HepG2 (cell line): Measurements from ENCODE around the gene SYNDIG1. TPM values are rescaled to one million over a fixed set of nuclear protein-coding genes. Genes with fewer than 3 reads are reported as not detected.

Experiments used
- ATAC-seq: fragments of 200-7000 bp; cut with Tn5 transposase; 3 replicates; pipeline ENCODE4 v1.9.1; 2020; ENCODE audit warnings: mild to moderate bottlenecking, moderate library complexity
- BruUV-seq: library from RNA; stranded (reverse); fragments of 400-500 nt; replicated peaks from 2 replicates; lab custom pipeline; 2021; lab: Mats Ljungman, UMichigan
- CTCF ChIA-PET: fragments of 300-600 bp; formaldehyde crosslinking; extraction: SDS; loops from one replicate; lab custom pipeline; 2021; ENCODE audit warnings: low total read pairs, inconsistent platforms, low intra/inter-chr PET ratio; lab: Yijun Ruan, JAX
- POLR2A ChIA-PET: fragments of 350-600 bp; sonication (Branson Sonifier 250); formaldehyde crosslinking; loops from one replicate; lab custom pipeline; 2020; ENCODE audit warnings: antibody characterized with exemption, inconsistent platforms; lab: Yijun Ruan, JAX
- DNase-seq: peaks from one replicate; pipeline ENCODE4 v3.0.0-alpha.2; 2015; ENCODE audit warnings: low spot score
- FAIRE-seq: peaks from 3 replicates; lab custom pipeline; 2011; peaks lifted over from hg19 to GRCh38; lab: Jason Lieb, UNC
- H2AFZ ChIP-seq: one replicate; pipeline ENCODE4 v1.6.1; 2011; ENCODE audit warnings: low read length, inconsistent platforms
- H3K27ac ChIP-seq: fragments of 300-600 bp; 3 replicates; pipeline ENCODE4 v1.8.0; 2011; ENCODE audit warnings: mixed run types, mild to moderate bottlenecking, mixed read lengths, low read length, inconsistent platforms; ENCODE audit not compliant: insufficient read depth; ENCODE audit errors: extremely low read length
- H3K27me3 ChIP-seq, 2 experiments: fragments of 200-600 bp in 1 of 2; 2 replicates in 1 of 2; 3 replicates in 1 of 2; pipeline versions ENCODE4 v1.6.0 to v1.8.0; 2011; ENCODE audit warnings: low read length in 2 of 2, mild to moderate bottlenecking in 2 of 2, moderate library complexity in 2 of 2, inconsistent platforms in 1 of 2; ENCODE audit not compliant: insufficient read depth in 2 of 2, control insufficient read depth in 1 of 2
- H3K36me3 ChIP-seq, 2 experiments: fragments of 200-600 bp in 1 of 2; replicated peaks in 1 of 2; 2 replicates in 1 of 2; 3 replicates in 1 of 2; pipeline versions ENCODE4 v1.5.1 to v1.8.0; 2011; ENCODE audit warnings: low read length in 2 of 2, inconsistent platforms in 1 of 2; ENCODE audit not compliant: insufficient read depth in 2 of 2, control insufficient read depth in 1 of 2
- H3K4me1 ChIP-seq: 2 replicates; pipeline ENCODE4 v1.5.1; 2012; ENCODE audit warnings: low read length, inconsistent platforms; ENCODE audit not compliant: insufficient read depth
- H3K4me2 ChIP-seq: 2 replicates; pipeline ENCODE4 v1.6.0; 2011; ENCODE audit warnings: low read depth, low read length, inconsistent platforms
- H3K4me3 ChIP-seq, 3 experiments: fragments of 200-600 bp in 1 of 3; sonication (generic), shearing (Covaris generic) in 1 of 3; replicated peaks in 1 of 3; 2 replicates each; pipeline ENCODE4 v1.5.1; 2011 to 2016; ENCODE audit warnings: low read length in 3 of 3, inconsistent platforms in 2 of 3, low read depth in 2 of 3, mild to moderate bottlenecking in 2 of 3, control low read depth in 1 of 3, mixed read lengths in 1 of 3; ENCODE audit not compliant: insufficient read depth in 1 of 3
- H3K79me2 ChIP-seq: one replicate; pipeline ENCODE4 v1.6.1; 2011; ENCODE audit warnings: low read length, inconsistent platforms; ENCODE audit not compliant: insufficient read depth
- H3K9ac ChIP-seq: 2 replicates; pipeline ENCODE4 v1.6.0; 2011; ENCODE audit warnings: mild to moderate bottlenecking, low read depth, low read length, inconsistent platforms; ENCODE audit not compliant: insufficient read depth
- H3K9me3 ChIP-seq: 2 replicates; pipeline ENCODE4 v1.5.1; 2012; ENCODE audit warnings: mild to moderate bottlenecking, low read length
- H4K20me1 ChIP-seq: 2 replicates; pipeline ENCODE4 v1.6.0; 2011; ENCODE audit warnings: inconsistent platforms, mild to moderate bottlenecking, low read length, moderate library complexity; ENCODE audit not compliant: insufficient read depth
- ATF7-NPFF ChIP-seq: sonication (generic); formaldehyde crosslinking; IDR thresholded peaks from 2 replicates; pipeline ENCODE4 v1.8.1; 2023; ENCODE audit warnings: mild to moderate bottlenecking, low read depth, missing genetic modification reagents, moderate library complexity
- CBX5 ChIP-seq: sonication (generic); formaldehyde crosslinking; IDR thresholded peaks from 2 replicates; pipeline ENCODE4 v1.4.0; 2020; ENCODE audit warnings: missing genetic modification reagents, borderline replicate concordance
- FOXO1 ChIP-seq: sonication (generic); formaldehyde crosslinking; IDR thresholded peaks from 2 replicates; pipeline ENCODE4 v1.4.0; 2020; ENCODE audit warnings: missing genetic modification reagents
- MEIS2 ChIP-seq: sonication (generic); formaldehyde crosslinking; IDR thresholded peaks from 2 replicates; pipeline ENCODE4 v1.9.0; 2021; ENCODE audit warnings: mild to moderate bottlenecking, missing genetic modification reagents
- PHF20 ChIP-seq: sonication (generic); formaldehyde crosslinking; IDR thresholded peaks from 2 replicates; pipeline ENCODE4 v1.5.0; 2020; ENCODE audit warnings: mild to moderate bottlenecking, missing genetic modification reagents
- RNF2 ChIP-seq: fragments of 450-650 bp; conservative IDR thresholded peaks from 2 replicates; pipeline ENCODE4 v1.6.1; 2016; ENCODE audit warnings: low read depth
- TARDBP ChIP-seq: sonication (generic); formaldehyde crosslinking; IDR thresholded peaks from 2 replicates; pipeline ENCODE4 v1.8.0; 2022; ENCODE audit warnings: mild to moderate bottlenecking, missing genetic modification reagents
- ZNF143 ChIP-seq: sonication (generic); formaldehyde crosslinking; IDR thresholded peaks from 2 replicates; pipeline ENCODE4 v1.4.0; 2020; ENCODE audit warnings: missing genetic modification reagents
- ZNF253 ChIP-seq: sonication (generic); formaldehyde crosslinking; IDR thresholded peaks from 2 replicates; pipeline ENCODE4 v1.8.0; 2022; ENCODE audit warnings: mild to moderate bottlenecking, missing genetic modification reagents, borderline replicate concordance
- ZNF670 ChIP-seq: sonication (generic); formaldehyde crosslinking; IDR thresholded peaks from 2 replicates; pipeline ENCODE4 v1.8.0; 2022; ENCODE audit warnings: mild to moderate bottlenecking, missing genetic modification reagents, borderline replicate concordance
- ZNF720 ChIP-seq: sonication (generic); formaldehyde crosslinking; IDR thresholded peaks from 2 replicates; pipeline ENCODE4 v1.4.0; 2020; ENCODE audit warnings: missing genetic modification reagents
- WGBS: methylation state at CpG from one replicate; pipeline ENCODE4 v1.1.6; 2017; ENCODE audit warnings: low lambda C conversion rate; 5-methylcytosine and 5-hydroxymethylcytosine counted together
- in situ Hi-C: cut with HindIII; loops from 2 replicates; pipeline ENCODE4 v1.10.0; 2017; ENCODE audit warnings: low pct_unique_long_range_greater_than_20kb; ENCODE audit not compliant: extremely low pct_ligation_motif_present
- intact Hi-C: fragments of 100-400 bp; cut with micrococcal nuclease; formaldehyde crosslinking; loops from one replicate; pipeline ENCODE4 v1.10.0; 2022; ENCODE audit not compliant: unreplicated experiment
- polyA plus RNA-seq, 8 experiments: library from polyadenylated mRNA; depleted of rRNA in 3 of 8; stranded (reverse) in 7 of 8; unstranded in 1 of 8; fragments of >200 nt; fragmentation: Illumina TruSeq in 4 of 8; extraction: Trizol in 4 of 8; gene quantifications; 2 replicates each; pipeline versions ENCODE4 v1.2.1 to v1.2.3, GENCODE V29; 2011 to 2016; ENCODE audit warnings: low read depth in 4 of 8, missing spikeins in 1 of 8, mixed read lengths in 1 of 8; ENCODE audit not compliant: insufficient read depth in 1 of 8
- total RNA-seq, 5 experiments: library from RNA; depleted of rRNA; stranded (reverse); fragments of >200 nt; fragmentation: Illumina TruSeq; extraction: Trizol; gene quantifications; 2 replicates each; pipeline ENCODE4 v1.2.3, GENCODE V29; 2016; ENCODE audit warnings: low read depth in 1 of 5
- TF ChIP-seq, protein P1 (sequence below): sonication (generic); formaldehyde crosslinking; IDR thresholded peaks from 2 replicates; pipeline ENCODE4 v1.9.0; 2021; ENCODE audit warnings: missing genetic modification reagents, borderline replicate concordance
- TF ChIP-seq, protein P2 (sequence below): sonication (generic); formaldehyde crosslinking; IDR thresholded peaks from 2 replicates; pipeline ENCODE4 v1.8.0; 2022; ENCODE audit warnings: missing genetic modification reagents, low read depth, mild to moderate bottlenecking, borderline replicate concordance

The SYNDIG1 gene
- total and polyA plus RNA-seq, 2 of the 13 experiments (the other 11 are each of a cell fraction or from before 2014, with no cell fraction given), result not detected

- intact Hi-C loops (no loop called here), in situ Hi-C loops (no loop called here)
- TF ChIP-seq ZNF253, result no peak
- TF ChIP-seq, protein P1, sequence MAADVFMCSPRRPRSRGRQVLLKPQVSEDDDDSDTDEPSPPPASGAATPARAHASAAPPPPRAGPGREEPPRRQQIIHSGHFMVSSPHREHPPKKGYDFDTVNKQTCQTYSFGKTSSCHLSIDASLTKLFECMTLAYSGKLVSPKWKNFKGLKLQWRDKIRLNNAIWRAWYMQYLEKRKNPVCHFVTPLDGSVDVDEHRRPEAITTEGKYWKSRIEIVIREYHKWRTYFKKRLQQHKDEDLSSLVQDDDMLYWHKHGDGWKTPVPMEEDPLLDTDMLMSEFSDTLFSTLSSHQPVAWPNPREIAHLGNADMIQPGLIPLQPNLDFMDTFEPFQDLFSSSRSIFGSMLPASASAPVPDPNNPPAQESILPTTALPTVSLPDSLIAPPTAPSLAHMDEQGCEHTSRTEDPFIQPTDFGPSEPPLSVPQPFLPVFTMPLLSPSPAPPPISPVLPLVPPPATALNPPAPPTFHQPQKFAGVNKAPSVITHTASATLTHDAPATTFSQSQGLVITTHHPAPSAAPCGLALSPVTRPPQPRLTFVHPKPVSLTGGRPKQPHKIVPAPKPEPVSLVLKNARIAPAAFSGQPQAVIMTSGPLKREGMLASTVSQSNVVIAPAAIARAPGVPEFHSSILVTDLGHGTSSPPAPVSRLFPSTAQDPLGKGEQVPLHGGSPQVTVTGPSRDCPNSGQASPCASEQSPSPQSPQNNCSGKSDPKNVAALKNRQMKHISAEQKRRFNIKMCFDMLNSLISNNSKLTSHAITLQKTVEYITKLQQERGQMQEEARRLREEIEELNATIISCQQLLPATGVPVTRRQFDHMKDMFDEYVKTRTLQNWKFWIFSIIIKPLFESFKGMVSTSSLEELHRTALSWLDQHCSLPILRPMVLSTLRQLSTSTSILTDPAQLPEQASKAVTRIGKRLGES (CRISPR knock-in tag), result no peak
- no peak for TF ChIP-seq ZNF670 (CRISPR knock-in tag)
- TF ChIP-seq RNF2, result no peak
- no peak for TF ChIP-seq CBX5 (CRISPR knock-in tag)
- TF ChIP-seq ZNF143 (CRISPR knock-in tag), result no peak
- TF ChIP-seq ATF7-NPFF, result no peak
- TF ChIP-seq FOXO1 (CRISPR knock-in tag), result no peak
- no peak for TF ChIP-seq MEIS2 (CRISPR knock-in tag)
- TF ChIP-seq, protein P2, sequence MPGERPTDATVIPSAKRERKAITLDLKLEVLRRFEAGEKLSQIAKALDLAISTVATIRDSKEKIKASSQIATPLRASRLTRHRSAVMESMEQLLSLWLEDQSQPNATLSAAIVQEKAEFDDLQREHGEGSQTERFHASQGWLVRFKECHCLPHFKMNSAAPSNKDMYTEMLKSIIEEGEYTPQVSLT (CRISPR knock-in tag), result no peak
- TF ChIP-seq ZNF720, result no peak
- TF ChIP-seq PHF20 (CRISPR knock-in tag), result no peak
- no peak for TF ChIP-seq TARDBP (CRISPR knock-in tag)
- no peaks in the 10 kb centered on the region for H3K9me3 ChIP-seq
- no peak overlapping the region for H3K27ac ChIP-seq
- ChIA-PET POLR2A (no interaction called here), CTCF (no interaction called here)
- H3K4me2 ChIP-seq, result no peak overlapping the region
- no TSS peak for BruUV-seq
- no peak overlapping the region for H2AFZ ChIP-seq
- H3K79me2 ChIP-seq, result no peaks in the 10 kb centered on the region
- ATAC-seq (no peak), FAIRE-seq (no peak), DNase-seq (no peak)
- no peaks in the 10 kb centered on the region for H3K36me3 ChIP-seq
- no peaks in the 10 kb centered on the region for H3K4me1 ChIP-seq
- no peak overlapping the region for H3K9ac ChIP-seq
- WGBS, result 10% methylated on average over 9 of the region's 9 CpGs
- peaks cover 10 to 31% of the 10 kb centered on the region in 2 experiments; a peak in 3 of 5 replicates for H3K27me3 ChIP-seq
- H3K4me3 ChIP-seq, result no peak overlapping the region
- no peaks in the 10 kb centered on the region; the same call in 1 of the 2 replicates for H4K20me1 ChIP-seq
Measured at GRCh38 chr20:24668384-24668702, 198.9 kb downstream of the SYNDIG1 start.
